Measurements from ENCODE around the gene MICAL1. TPM values are rescaled to one million over a fixed set of nuclear protein-coding genes. Genes with fewer than 3 reads are reported as not detected.

The MICAL1 gene
- total and polyA plus RNA-seq, 2 donors from 2014 or later, result 13.7 to 38.7 TPM

- TF ChIP-seq CTCF (IDR thresholded peaks at IDR 0.05; ENCODE audit: borderline replicate concordance, extremely low read depth, insufficient read depth), result no peak
- DNase-seq (no peak), FAIRE-seq (no peak)
Observed at GRCh38 chr6:109396046-109396718, 59.4 kb downstream of the MICAL1 start.

More at GRCh38 chr6:109396046-109396718, 59.4 kb downstream of the MICAL1 start:
- Histone ChIP-seq H3K9ac (ENCODE audit: low read length in 3 of 3) (no peak overlapping the region), H3K4me3 (ENCODE audit: low read length in 3 of 3) (no peak overlapping the region), H3K27me3 (ENCODE audit: control insufficient read depth, insufficient read depth, low read length) (no peaks in the 10 kb centered on the region), H3K36me3 (ENCODE audit: control insufficient read depth in 2 of 3, insufficient read depth in 3 of 3, low read length in 3 of 3) (no peaks in the 10 kb centered on the region), H3K4me1 (ENCODE audit: control insufficient read depth in 2 of 3, insufficient read depth in 2 of 3, low read depth in 1 of 3, low read length in 3 of 3) (no peaks in the 10 kb centered on the region), H3K9me3 (ENCODE audit: control insufficient read depth in 2 of 3, insufficient read depth in 1 of 3, low read length in 3 of 3) (no peaks in the 10 kb centered on the region), H3K27ac (ENCODE audit: low read depth in 2 of 2, low read length in 2 of 2) (no peak overlapping the region)
- intact Hi-C loops (cut with DNase I), result no loop called here

Other genes with a start within 250 kb of the MICAL1 start
- gene CD164, start 73.3 kb downstream of the MICAL1 start, total RNA-seq, result 267 TPM
- 205 TPM for gene CD164, start 73.3 kb downstream of the MICAL1 start, polyA plus RNA-seq (ENCODE audit: insufficient read depth, low read depth, low replicate concordance)
- gene PPIL6, start 15.1 kb downstream of the MICAL1 start, total RNA-seq, result 8.4 TPM
- 6.0 TPM for gene PPIL6, start 15.1 kb downstream of the MICAL1 start, polyA plus RNA-seq (ENCODE audit: insufficient read depth, low read depth, low replicate concordance)
- gene SMPD2, start 15.0 kb downstream of the MICAL1 start, total RNA-seq, result 17.4 TPM
- gene SMPD2, start 15.0 kb downstream of the MICAL1 start, polyA plus RNA-seq (ENCODE audit: insufficient read depth, low read depth, low replicate concordance), result 14.7 TPM
- 12.0 TPM for gene ZBTB24, start 27.4 kb upstream of the MICAL1 start, total RNA-seq
- gene ZBTB24, start 27.4 kb upstream of the MICAL1 start, polyA plus RNA-seq (ENCODE audit: insufficient read depth, low read depth, low replicate concordance), result 3.1 TPM
- 10.9 TPM for gene AK9, start 235.4 kb upstream of the MICAL1 start, total RNA-seq
- 4.6 TPM for gene AK9, start 235.4 kb upstream of the MICAL1 start, polyA plus RNA-seq (ENCODE audit: insufficient read depth, low read depth, low replicate concordance)
- 17.8 TPM for gene FIG4, start 235.5 kb upstream of the MICAL1 start, total RNA-seq
- gene FIG4, start 235.5 kb upstream of the MICAL1 start, polyA plus RNA-seq (ENCODE audit: insufficient read depth, low read depth, low replicate concordance), result 13.1 TPM